HS-27A (cell line): Measurements from ENCODE around the gene FBXW4.

Source experiments
- DNase-seq: peaks from one replicate; pipeline ENCODE4 v3.0.0-alpha.2; 2012; ENCODE audit warnings: low read depth, missing footprints

FBXW4 gene

DNA sequence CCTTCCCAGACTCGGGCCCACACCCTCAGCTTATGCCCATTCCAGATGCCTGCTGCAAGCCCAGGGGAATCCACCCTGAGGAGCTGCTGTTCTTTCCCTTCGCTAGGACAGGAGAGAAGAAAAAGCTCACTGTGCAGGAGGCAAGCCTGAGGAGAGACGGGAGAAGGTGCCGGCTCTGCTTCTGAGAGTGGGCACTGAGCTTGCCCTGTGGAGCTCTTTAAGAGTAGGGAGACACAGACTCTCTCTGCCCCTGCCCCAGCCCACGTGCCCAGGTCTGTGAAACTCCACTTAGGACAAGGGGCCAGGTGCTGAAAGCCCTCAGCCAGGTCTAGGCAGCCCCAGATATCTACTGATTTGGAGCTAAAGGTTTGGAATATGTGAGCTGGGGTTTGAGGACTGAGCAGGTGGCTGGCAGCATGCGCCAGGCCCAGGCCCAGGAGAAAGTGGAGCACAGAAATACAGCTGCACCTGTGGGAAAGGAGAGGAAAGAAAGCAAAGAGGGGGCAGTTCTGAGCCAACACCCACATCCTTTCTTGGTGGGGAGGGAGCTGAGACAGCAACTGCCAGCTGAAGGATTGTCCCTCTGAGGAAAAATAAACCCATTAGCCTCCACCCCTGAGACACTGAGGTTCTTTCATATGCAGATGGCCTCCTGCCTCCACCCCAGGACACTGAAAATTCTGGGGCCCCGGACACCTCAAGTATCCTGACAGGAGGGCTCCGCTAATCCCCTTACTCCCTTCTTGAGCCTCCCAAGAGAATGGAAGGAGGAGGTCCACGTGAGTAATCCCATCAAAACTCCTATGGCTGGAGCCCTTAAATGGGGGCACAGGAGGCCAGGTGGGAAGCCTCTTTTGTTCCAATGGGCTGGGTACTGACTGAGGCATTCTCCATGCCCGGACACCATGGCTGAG is 114.2 kb downstream of the FBXW4 start:
- no peak for DNase-seq

DNA sequence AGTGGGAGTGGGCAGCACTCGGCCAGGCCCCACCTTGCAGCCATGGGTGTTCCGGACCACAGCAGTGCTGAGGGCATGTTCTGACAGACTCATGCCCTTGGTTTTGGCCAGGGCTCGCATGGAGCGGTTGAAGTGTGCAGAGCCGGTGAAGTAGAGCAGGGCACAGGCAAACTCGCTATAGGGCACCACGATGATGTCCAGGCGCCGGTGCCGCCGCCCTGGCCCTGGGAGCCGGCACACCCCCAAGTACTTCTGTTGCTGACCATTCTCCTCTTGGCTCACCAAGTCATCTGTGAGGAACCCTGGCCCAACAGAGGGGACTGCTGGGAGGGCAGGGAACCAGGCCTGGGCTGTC is 115.5 kb downstream of the FBXW4 start:
- DNase-seq: no peak

GRCh38 chr10:101578803-101579515 is 116.0 kb downstream of the FBXW4 start:
- no peak for DNase-seq

- DNase-seq: no peak
These were observed 116.8 kb downstream of the FBXW4 start for GRCh38 chr10:101578192-101578591.

- no peak for DNase-seq
These were observed 117.7 kb downstream of the FBXW4 start for GRCh38 chr10:101577121-101577871.

- DNase-seq: no peak
These were observed 118.6 kb downstream of the FBXW4 start for GRCh38 chr10:101576211-101576863.

DNA sequence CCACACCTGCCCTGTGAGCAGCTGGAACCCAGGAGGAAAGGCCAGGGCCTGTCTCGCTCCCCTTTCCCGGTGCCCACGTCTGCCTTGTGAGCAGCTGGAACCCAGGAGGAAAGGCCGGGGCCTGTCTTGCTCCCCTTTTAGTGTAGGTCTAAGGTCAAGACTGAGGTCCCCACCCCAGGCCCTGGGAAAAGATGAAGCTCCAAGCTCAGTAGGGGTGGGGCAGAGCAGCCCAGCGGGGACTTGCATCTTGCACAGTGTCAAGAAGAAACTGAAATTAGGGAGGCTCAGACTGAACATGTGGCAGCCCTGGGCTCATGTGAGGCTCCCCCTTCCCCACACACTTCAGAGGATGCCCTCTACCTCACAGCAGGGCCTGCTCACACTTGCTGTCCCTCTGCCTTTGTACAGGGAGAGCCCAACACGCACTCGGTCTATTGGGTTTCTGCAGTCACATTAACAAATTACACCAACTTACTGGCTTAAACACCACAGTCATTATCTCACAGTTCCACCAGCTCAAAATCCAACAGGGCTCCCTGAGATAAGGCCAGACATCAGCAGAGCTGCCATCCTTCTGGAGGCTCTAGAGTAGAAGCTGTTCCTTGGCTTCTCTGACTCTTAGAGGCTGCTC is 119.3 kb downstream of the FBXW4 start:
- DNase-seq: no peak

DNA sequence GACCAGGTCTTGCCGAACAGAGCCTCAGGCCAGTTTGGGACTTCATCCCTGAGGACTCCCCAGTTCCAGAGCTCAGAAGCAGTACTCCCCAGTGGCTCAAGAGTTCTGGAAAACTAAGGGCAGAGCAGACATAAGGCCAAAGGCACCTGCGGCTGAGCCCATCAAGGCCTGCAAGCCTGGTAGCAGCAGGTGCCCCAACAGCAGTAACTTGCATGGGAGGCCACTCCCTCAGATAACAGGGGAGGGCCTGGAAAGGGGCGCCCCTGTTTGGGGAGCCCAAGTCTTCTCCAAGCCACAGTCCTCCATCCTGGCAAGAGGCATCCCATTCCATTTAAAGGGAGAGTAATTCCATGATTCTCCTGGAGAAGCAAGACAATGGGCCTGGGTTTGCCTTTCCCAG is 119.9 kb downstream of the FBXW4 start:
- no peak for DNase-seq

DNA sequence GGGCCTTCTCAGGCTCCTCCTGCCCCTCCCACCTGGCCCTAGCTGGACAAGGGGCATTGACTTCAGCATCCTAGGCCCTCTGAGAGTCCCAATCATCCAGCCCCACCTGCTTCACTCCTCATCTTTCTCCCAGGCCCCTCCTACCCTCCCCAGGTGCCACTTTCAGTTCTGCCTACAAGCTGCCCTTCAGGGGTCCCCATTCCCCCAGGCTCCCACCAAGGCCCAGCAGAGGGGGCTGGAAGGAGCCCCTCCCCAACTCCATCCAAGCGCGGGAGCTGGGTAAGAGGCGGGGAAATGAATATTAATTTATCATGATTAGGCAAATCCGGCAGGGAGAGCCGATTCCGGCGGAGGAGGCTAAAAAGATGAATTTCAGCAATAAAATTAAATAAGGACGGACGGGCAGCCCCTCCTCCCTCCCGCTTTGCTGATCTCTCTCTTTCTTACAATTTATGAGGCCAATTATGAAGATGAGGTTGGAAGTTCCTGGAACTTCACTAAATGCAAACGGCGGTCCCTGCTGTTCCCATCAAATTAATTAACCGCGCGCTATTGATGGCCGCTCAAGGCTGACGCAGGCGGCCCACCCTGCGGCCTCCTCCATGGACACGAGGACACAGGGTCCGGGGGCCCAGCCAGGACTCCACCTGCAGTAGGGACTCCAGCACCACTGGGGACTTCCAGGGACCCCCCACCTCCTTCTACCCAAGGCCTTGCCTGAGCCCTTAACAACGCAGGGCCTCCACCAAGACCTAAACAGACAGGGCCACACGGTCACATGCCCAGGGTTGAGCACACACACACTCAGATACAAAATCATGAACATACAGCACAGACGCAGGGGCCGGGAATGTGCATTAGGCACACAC is 120.9 kb downstream of the FBXW4 start:
- no peak for DNase-seq

- no peak for DNase-seq
These were observed 122.2 kb downstream of the FBXW4 start for GRCh38 chr10:101572785-101573184.

GRCh38 chr10:101572126-101572525 is 122.8 kb downstream of the FBXW4 start:
- DNase-seq: no peak

GRCh38 chr10:101571271-101571925 is 123.6 kb downstream of the FBXW4 start:
- no peak for DNase-seq

DNA sequence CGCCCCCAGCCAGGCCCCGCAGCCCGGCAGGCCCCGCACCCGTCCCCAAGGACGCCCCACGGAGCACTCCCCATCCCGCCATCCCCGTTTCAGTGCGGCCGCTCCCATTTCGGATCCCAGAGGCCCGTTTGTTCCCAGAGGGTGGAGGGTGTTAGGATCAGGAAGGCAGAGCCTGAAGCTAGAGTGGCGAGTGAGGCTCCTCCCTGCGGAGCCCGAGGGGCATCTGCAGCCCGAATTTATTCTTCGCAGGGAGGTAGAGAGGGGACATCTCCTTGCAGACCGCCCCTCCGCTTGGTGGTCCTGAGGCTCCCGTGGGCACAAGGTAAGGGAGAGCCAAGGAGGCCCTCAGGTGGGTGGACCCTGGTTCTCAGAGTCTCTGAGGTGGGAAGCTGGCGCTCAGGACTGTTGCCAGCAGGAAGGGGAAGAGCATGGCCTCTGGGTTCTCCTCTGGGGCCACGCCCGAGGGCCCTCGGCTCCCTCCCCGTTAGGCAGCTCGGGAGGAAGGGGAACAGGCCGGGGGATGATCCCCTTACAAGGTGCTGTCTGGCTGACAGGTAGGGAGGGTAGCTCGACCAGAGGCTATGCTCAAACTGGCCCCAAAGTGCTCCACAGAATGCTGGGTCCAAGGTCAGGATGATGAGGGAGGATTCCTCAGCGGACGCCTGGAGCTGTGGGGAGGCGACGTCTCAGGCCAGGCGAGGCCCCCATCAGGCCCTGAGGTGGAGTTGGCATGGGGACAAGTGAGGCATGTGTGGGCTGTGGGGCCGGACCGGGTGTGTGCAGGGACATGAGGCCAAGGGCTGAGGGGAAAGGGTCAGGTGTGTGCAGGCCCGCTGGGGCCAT is 124.3 kb downstream of the FBXW4 start:
- no peak for DNase-seq

DNA sequence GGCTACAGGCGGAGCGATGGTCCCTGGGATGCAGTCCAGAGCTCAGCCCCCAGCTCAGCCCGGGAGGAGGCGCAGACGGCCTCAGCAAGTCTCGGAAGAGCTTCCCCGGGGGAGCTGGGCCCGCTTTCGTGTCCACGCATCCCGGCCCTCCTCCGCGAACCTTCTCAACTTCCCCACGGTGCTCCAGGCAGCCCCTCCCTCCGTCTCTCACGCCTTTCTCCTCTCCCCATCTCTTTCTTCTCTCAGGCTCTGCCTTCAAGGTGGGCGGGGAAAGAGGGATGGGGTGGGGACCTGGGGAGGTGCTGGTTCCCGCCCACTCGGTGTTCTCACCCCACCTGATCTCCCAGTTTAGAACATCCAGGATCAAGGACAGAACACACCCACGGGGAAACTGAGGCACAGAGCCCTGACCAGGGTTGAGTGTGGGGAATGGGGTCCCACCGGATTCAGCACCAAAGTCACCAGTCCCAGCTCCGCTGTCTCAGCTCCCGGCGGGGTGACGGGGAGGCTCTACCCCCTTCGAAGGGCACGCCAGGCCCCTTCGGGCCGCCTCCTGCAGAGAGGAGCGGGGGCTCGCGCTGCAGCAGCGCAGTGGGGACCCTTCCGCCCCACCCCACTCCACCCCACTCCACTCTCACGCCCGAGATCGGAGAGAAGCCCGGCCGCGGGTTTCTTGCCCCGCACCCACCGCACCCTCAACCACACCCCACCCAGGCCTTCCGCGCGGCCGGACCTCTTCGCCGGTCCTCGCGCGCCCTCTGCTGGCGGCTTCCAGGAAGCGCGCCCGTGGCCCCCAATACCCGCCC is 125.1 kb downstream of the FBXW4 start:
- no peak for DNase-seq

- DNase-seq: no peak
These were observed 125.7 kb downstream of the FBXW4 start for GRCh38 chr10:101569323-101569621.

DNA sequence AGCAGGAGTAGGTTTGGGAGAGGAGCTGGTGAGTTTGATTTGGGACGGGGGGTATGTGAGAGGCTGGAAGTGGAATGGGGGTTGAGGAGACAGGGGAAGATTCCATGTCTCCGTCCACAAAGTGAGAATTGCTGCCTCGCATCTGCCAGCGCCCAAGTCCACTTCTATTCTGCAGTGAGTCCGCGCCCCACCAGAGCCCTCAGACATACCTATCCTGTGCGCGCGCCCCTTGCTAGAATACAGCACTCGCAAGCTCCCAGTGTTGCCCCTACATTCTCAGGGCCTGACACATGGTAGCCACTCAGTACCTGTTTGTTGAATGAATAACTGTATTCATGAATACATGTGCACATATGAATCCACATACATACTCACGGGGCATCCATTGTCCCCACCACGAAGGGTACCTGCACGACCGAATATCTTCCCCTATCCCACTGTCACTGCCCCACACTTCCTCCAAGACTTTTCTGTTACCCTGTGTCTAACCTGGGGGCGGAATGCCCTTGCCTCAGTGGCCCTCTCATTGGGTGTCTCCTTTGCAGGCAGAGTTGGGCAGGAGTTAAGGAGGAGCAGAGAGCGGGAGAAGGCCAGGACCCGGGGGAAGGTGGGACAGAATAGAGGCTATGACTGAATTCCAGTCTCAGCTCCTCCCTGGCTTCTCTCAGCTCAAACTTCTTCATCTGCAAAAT is 126.8 kb downstream of the FBXW4 start:
- DNase-seq: no peak

GRCh38 chr10:101567165-101568006 is 127.6 kb downstream of the FBXW4 start:
- no peak for DNase-seq
